Mesothelial cell of epicardium (in vitro differentiated cells): ENCODE results near the gene GADL1. TPM values are rescaled to one million over a fixed set of nuclear protein-coding genes. Genes with fewer than 3 reads are reported as not detected.

ENCODE experiments used
- DNase-seq, 2 experiments: peaks; one replicate each; pipeline ENCODE4 v3.0.0; 2021; ENCODE audit warnings: low spot score in 2 of 2; ENCODE audit not compliant: unreplicated experiment in 2 of 2
- H3K27ac Mint-ChIP-seq: 2 replicates; pipeline ENCODE4 v1.8.0; 2021; ENCODE audit warnings: mixed read lengths
- H3K27me3 Mint-ChIP-seq: 2 replicates; pipeline ENCODE4 v1.8.0; 2021; ENCODE audit warnings: low read depth, mixed read lengths
- H3K36me3 Mint-ChIP-seq: 2 replicates; pipeline ENCODE4 v1.8.0; 2021; ENCODE audit warnings: mixed read lengths
- H3K4me1 Mint-ChIP-seq: 2 replicates; pipeline ENCODE4 v1.8.0; 2021; ENCODE audit warnings: mixed read lengths
- H3K4me3 Mint-ChIP-seq: 2 replicates; pipeline ENCODE4 v1.8.0; 2021; ENCODE audit warnings: mild to moderate bottlenecking, moderate library complexity, mixed read lengths
- H3K9me3 Mint-ChIP-seq: 2 replicates; pipeline ENCODE4 v1.8.0; 2021; ENCODE audit warnings: mixed read lengths
- CTCF ChIP-seq: fragments of 200-600 bp; sonication (generic); IDR thresholded peaks from one replicate; pipeline ENCODE4 v1.5.0; 2021; ENCODE audit warnings: antibody characterized with exemption; ENCODE audit not compliant: unreplicated experiment
- total RNA-seq: library from RNA; stranded (reverse); gene quantifications from 3 replicates; pipeline ENCODE4 v1.2.1, GENCODE V29; 2021

Gene GADL1
- total RNA-seq, 1 donor from 2014 or later = 4.6 TPM

GRCh38 chr3:30832961-30833575 is 61.4 kb downstream of the GADL1 start:
- no peak for DNase-seq
- H3K4me1 Mint-ChIP-seq = peaks cover 8% of the 10 kb centered on the region
- no peaks in the 10 kb centered on the region for H3K36me3 Mint-ChIP-seq
- H3K27me3 Mint-ChIP-seq = no peaks in the 10 kb centered on the region
- H3K4me3 Mint-ChIP-seq = no peak overlapping the region
- no peak for TF ChIP-seq CTCF
- no peak overlapping the region for H3K27ac Mint-ChIP-seq
- H3K9me3 Mint-ChIP-seq = no peaks in the 10 kb centered on the region

- Mint-ChIP-seq H3K27ac (no peak overlapping the region), H3K36me3 (no peaks in the 10 kb centered on the region), H3K9me3 (no peaks in the 10 kb centered on the region), H3K27me3 (no peaks in the 10 kb centered on the region), H3K4me1 (peaks cover 13% of the 10 kb centered on the region), H3K4me3 (no peak overlapping the region)
- no peak for TF ChIP-seq CTCF
- no peak for DNase-seq
These were observed 67.4 kb downstream of the GADL1 start for GRCh38 chr3:30827080-30827479.

- TF ChIP-seq CTCF = no peak
- DNase-seq = no peak
- H3K4me1 Mint-ChIP-seq = peaks cover 13% of the 10 kb centered on the region
- no peak overlapping the region for H3K27ac Mint-ChIP-seq
- H3K36me3 Mint-ChIP-seq = no peaks in the 10 kb centered on the region
- H3K4me3 Mint-ChIP-seq = no peak overlapping the region
- no peaks in the 10 kb centered on the region for H3K9me3 Mint-ChIP-seq
- no peaks in the 10 kb centered on the region for H3K27me3 Mint-ChIP-seq
These were observed 67.9 kb downstream of the GADL1 start for GRCh38 chr3:30826531-30826942.

- no peak for TF ChIP-seq CTCF
- DNase-seq = no peak
- H3K4me3 Mint-ChIP-seq = no peak overlapping the region
- no peak overlapping the region for H3K27ac Mint-ChIP-seq
- H3K36me3 Mint-ChIP-seq = no peaks in the 10 kb centered on the region
- H3K27me3 Mint-ChIP-seq = no peaks in the 10 kb centered on the region
- H3K9me3 Mint-ChIP-seq = no peaks in the 10 kb centered on the region
- H3K4me1 Mint-ChIP-seq = peaks cover 7% of the 10 kb centered on the region
These were observed 75.2 kb downstream of the GADL1 start for GRCh38 chr3:30819067-30819798.

GRCh38 chr3:30813734-30814133 is 80.7 kb downstream of the GADL1 start:
- Mint-ChIP-seq H3K36me3 (no peaks in the 10 kb centered on the region), H3K27me3 (no peaks in the 10 kb centered on the region), H3K9me3 (no peaks in the 10 kb centered on the region), H3K27ac (no peak overlapping the region), H3K4me3 (no peak overlapping the region), H3K4me1 (peaks cover 21% of the 10 kb centered on the region)
- no peak for DNase-seq
- TF ChIP-seq CTCF = no peak
